GM12878 (cell line): Measurements from ENCODE around the gene LRRC40. TPM values are rescaled to one million over a fixed set of nuclear protein-coding genes. Genes with fewer than 3 reads are reported as not detected.

ENCODE experiments used
- ATAC-seq: fragments of 200-7000 bp; cut with Tn5 transposase; 3 replicates; pipeline ENCODE4 v1.9.1; 2020; ENCODE audit warnings: mild to moderate bottlenecking, moderate library complexity
- BruUV-seq: library from RNA; stranded (reverse); fragments of 400-500 nt; replicated peaks from 2 replicates; lab custom pipeline; 2021; lab: Mats Ljungman, UMichigan
- CTCF ChIA-PET: fragments of 300-600 bp; sonication (Branson Sonifier 250); formaldehyde crosslinking; extraction: SDS; loops from one replicate; lab custom pipeline; 2021; ENCODE audit warnings: inconsistent platforms; lab: Yijun Ruan, JAX
- POLR2A ChIA-PET: fragments of 350-600 bp; formaldehyde crosslinking; extraction: SDS; loops from one replicate; lab custom pipeline; 2021; ENCODE audit warnings: inconsistent platforms; lab: Charles Lee
- RAD21 ChIA-PET: fragments of 300-600 bp; sonication (Branson Sonifier 250); formaldehyde crosslinking; loops from one replicate; lab custom pipeline; 2023; ENCODE audit warnings: antibody characterized with exemption; ENCODE audit not compliant: unreplicated experiment; lab: Charles Lee
- SMC1A ChIA-PET: fragments of 300-600 bp; sonication (Branson Sonifier 250); formaldehyde crosslinking; loops from one replicate; lab custom pipeline; 2023; ENCODE audit not compliant: unreplicated experiment, uncharacterized antibody; lab: Charles Lee
- DNase-seq: peaks from one replicate; pipeline ENCODE4 v3.0.0-alpha.2; 2011; ENCODE audit warnings: low read depth, low spot score
- FAIRE-seq: peaks from 3 replicates; lab custom pipeline; 2011; peaks lifted over from hg19 to GRCh38; lab: Jason Lieb, UNC
- H2AFZ ChIP-seq: 2 replicates; pipeline ENCODE4 v1.6.0; 2011; ENCODE audit warnings: low read depth, low read length, control low read depth; ENCODE audit not compliant: control insufficient read depth
- H3K27ac ChIP-seq: 2 replicates; pipeline ENCODE4 v1.5.1; 2011; ENCODE audit warnings: control low read depth; ENCODE audit not compliant: control insufficient read depth, insufficient read depth
- H3K27me3 ChIP-seq, 2 experiments: replicated peaks in 1 of 2; 2 replicates each; pipeline versions ENCODE4 v1.6.0 to v1.6.1; 2011; ENCODE audit warnings: low read length in 1 of 2; ENCODE audit not compliant: control insufficient read depth in 2 of 2, insufficient read depth in 2 of 2
- H3K36me3 ChIP-seq, 2 experiments: 2 replicates each; pipeline ENCODE4 v1.5.1; 2011; ENCODE audit warnings: low read length in 1 of 2; ENCODE audit not compliant: control insufficient read depth in 2 of 2, insufficient read depth in 2 of 2
- H3K4me1 ChIP-seq: 2 replicates; pipeline ENCODE4 v1.6.1; 2011; ENCODE audit warnings: mild to moderate bottlenecking, low read length, moderate library complexity, mixed read lengths; ENCODE audit not compliant: control insufficient read depth, insufficient read depth
- H3K4me2 ChIP-seq: 2 replicates; pipeline ENCODE4 v1.6.0; 2011; ENCODE audit warnings: control low read depth; ENCODE audit not compliant: control insufficient read depth, insufficient read depth
- H3K4me3 ChIP-seq: fragments of 200-600 bp; sonication (generic); 2 replicates; pipeline ENCODE4 v1.5.1; 2016
- H3K79me2 ChIP-seq: 2 replicates; pipeline ENCODE4 v1.6.0; 2011; ENCODE audit warnings: low read length; ENCODE audit not compliant: control insufficient read depth, insufficient read depth
- H3K9ac ChIP-seq: 2 replicates; pipeline ENCODE4 v1.8.0; 2011; ENCODE audit warnings: low read length, control low read depth, mixed read lengths; ENCODE audit not compliant: control insufficient read depth, insufficient read depth
- H3K9me3 ChIP-seq: replicated peaks from 3 replicates; pipeline ENCODE4 v1.5.1; 2011; ENCODE audit warnings: mild to moderate bottlenecking, low read length; ENCODE audit not compliant: control insufficient read depth, insufficient read depth
- H4K20me1 ChIP-seq: 2 replicates; pipeline ENCODE4 v1.6.0; 2011; ENCODE audit not compliant: control insufficient read depth, insufficient read depth
- CHD1 ChIP-seq: IDR thresholded peaks from 2 replicates; pipeline ENCODE4 v1.6.1; 2012; ENCODE audit warnings: low read depth, low read length, improper control_type of control experiment
- NFYA ChIP-seq: IDR thresholded peaks from 2 replicates; pipeline ENCODE4 v1.6.1; 2011; ENCODE audit warnings: low read depth, mild to moderate bottlenecking, low read length, improper control_type of control experiment, borderline replicate concordance
- POLR2A ChIP-seq: IDR thresholded peaks from 2 replicates; pipeline ENCODE4 v1.6.1; 2011; ENCODE audit warnings: low read depth, mild to moderate bottlenecking, low read length
- SIN3A ChIP-seq: IDR thresholded peaks from 2 replicates; pipeline ENCODE4 v1.6.1; 2012; ENCODE audit warnings: low read depth, low read length, improper control_type of control experiment
- SRF ChIP-seq, 2 experiments: IDR thresholded peaks; 2 replicates each; pipeline ENCODE4 v1.6.1; 2011; ENCODE audit warnings: low read depth in 2 of 2, low read length in 2 of 2, mild to moderate bottlenecking in 1 of 2, moderate library complexity in 1 of 2
- TAF1 ChIP-seq: IDR thresholded peaks from 2 replicates; pipeline ENCODE4 v1.6.1; 2011; ENCODE audit warnings: mild to moderate bottlenecking, low read depth, low read length, borderline replicate concordance
- ZNF274 ChIP-seq: IDR thresholded peaks from one replicate; pipeline ENCODE4 v1.8.0; 2011; ENCODE audit not compliant: insufficient read length, insufficient read depth
- ZSCAN29 ChIP-seq: fragments of 450-650 bp; IDR thresholded peaks from 2 replicates; pipeline ENCODE4 v1.6.1; 2017; ENCODE audit warnings: mild to moderate bottlenecking, moderate library complexity
- WGBS: methylation state at CpG from one replicate; pipeline ENCODE4 v1.1.6; 2016; ENCODE audit warnings: low lambda C conversion rate; ENCODE audit not compliant: insufficient replicate concordance, insufficient coverage; ENCODE audit errors: missing lambda C conversion rate; 5-methylcytosine and 5-hydroxymethylcytosine counted together
- in situ Hi-C: fragments of 300-500 bp; cut with MboI; formaldehyde crosslinking; loops from 9 replicates; pipeline ENCODE4 v1.14.3; 2018; ENCODE audit warnings: mixed read lengths
- intact Hi-C: fragments of 100-400 bp; cut with micrococcal nuclease; formaldehyde crosslinking; loops from one replicate; pipeline ENCODE4 v1.14.2; 2022; ENCODE audit not compliant: unreplicated experiment
- polyA plus RNA-seq, 11 experiments: library from polyadenylated mRNA; depleted of rRNA in 4 of 11; unstranded in 6 of 11; stranded (reverse) in 5 of 11; fragments of >200 nt; fragmentation: Nextera tagmentation in 4 of 11; fragmentation: Illumina TruSeq in 1 of 11; extraction: Ambion mirVana in 4 of 11; extraction: Trizol in 1 of 11; gene quantifications; 1 replicate in 1 of 11; 2 replicates in 10 of 11; pipeline versions ENCODE4 v1.2.1 to v1.2.3, GENCODE V29; 2011 to 2016; ENCODE audit warnings: inconsistent platforms in 2 of 11, missing spikeins in 2 of 11, low read depth in 1 of 11
- total RNA-seq, 4 experiments: library from RNA; depleted of rRNA in 3 of 4; stranded (reverse); fragments of >200 nt in 3 of 4; fragmentation: Illumina TruSeq in 1 of 4; extraction: Trizol in 1 of 4; gene quantifications; 2 replicates each; pipeline versions ENCODE4 v1.2.1 to v1.2.3, GENCODE V29; 2013 to 2021
- TF ChIP-seq, protein P1 (sequence below): IDR thresholded peaks from 2 replicates; pipeline ENCODE4 v1.6.1; 2012; ENCODE audit warnings: low read length, inconsistent platforms
- TF ChIP-seq, protein P2 (sequence below): fragments of 450-650 bp; IDR thresholded peaks from 2 replicates; pipeline ENCODE4 v1.6.1; 2016; ENCODE audit warnings: mild to moderate bottlenecking, moderate library complexity, borderline replicate concordance
- TF ChIP-seq, protein P3 (sequence below): fragments of 450-650 bp; formaldehyde crosslinking; IDR thresholded peaks from 2 replicates; pipeline ENCODE4 v1.5.0; 2022; ENCODE audit warnings: mild to moderate bottlenecking, missing genetic modification characterization
- TF ChIP-seq, protein P4 (sequence below): fragments of 450-650 bp; formaldehyde crosslinking; IDR thresholded peaks from 2 replicates; pipeline ENCODE4 v1.4.0; 2022; ENCODE audit warnings: mild to moderate bottlenecking, moderate library complexity

LRRC40 gene
- total and polyA plus RNA-seq, 10 of the 15 experiments (the other 5 are each of a cell fraction or from before 2014, with no cell fraction given): 19.5 to 44.3 (median 30.9) TPM

DNA sequence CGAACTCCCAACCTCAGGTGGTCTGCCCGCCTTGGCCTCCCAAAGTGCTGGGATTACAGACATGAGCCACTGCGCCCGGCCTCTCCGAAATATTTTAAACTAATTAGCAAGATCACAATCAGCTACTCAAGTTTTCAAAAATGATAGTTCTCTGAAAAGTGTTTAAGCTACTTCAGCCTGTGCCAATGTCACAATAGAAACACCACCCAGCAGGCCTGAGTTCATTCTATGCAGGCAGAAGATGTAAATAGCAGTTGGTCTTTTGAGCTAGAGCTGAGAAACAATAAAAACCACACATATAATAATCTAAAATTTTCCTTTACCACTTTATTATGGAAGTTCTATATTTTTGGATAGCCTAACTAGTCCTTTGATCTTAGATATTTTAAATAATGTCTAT, 96.1 kb downstream of the LRRC40 start:
- FAIRE-seq: no peak
- RAD21 ChIA-PET: no interaction called here
- TF ChIP-seq SRF (IDR thresholded peaks at IDR 0.05; ENCODE audit: low read depth in 2 of 2, low read length in 2 of 2) (no peak), ZNF274 (no peak), NFYA (no peak), TAF1 (no peak), POLR2A (no peak), ZSCAN29 (no peak), CHD1 (no peak), SIN3A (no peak)
- TF ChIP-seq, protein P1, sequence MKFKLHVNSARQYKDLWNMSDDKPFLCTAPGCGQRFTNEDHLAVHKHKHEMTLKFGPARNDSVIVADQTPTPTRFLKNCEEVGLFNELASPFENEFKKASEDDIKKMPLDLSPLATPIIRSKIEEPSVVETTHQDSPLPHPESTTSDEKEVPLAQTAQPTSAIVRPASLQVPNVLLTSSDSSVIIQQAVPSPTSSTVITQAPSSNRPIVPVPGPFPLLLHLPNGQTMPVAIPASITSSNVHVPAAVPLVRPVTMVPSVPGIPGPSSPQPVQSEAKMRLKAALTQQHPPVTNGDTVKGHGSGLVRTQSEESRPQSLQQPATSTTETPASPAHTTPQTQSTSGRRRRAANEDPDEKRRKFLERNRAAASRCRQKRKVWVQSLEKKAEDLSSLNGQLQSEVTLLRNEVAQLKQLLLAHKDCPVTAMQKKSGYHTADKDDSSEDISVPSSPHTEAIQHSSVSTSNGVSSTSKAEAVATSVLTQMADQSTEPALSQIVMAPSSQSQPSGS: no peak
- TF ChIP-seq, protein P2, sequence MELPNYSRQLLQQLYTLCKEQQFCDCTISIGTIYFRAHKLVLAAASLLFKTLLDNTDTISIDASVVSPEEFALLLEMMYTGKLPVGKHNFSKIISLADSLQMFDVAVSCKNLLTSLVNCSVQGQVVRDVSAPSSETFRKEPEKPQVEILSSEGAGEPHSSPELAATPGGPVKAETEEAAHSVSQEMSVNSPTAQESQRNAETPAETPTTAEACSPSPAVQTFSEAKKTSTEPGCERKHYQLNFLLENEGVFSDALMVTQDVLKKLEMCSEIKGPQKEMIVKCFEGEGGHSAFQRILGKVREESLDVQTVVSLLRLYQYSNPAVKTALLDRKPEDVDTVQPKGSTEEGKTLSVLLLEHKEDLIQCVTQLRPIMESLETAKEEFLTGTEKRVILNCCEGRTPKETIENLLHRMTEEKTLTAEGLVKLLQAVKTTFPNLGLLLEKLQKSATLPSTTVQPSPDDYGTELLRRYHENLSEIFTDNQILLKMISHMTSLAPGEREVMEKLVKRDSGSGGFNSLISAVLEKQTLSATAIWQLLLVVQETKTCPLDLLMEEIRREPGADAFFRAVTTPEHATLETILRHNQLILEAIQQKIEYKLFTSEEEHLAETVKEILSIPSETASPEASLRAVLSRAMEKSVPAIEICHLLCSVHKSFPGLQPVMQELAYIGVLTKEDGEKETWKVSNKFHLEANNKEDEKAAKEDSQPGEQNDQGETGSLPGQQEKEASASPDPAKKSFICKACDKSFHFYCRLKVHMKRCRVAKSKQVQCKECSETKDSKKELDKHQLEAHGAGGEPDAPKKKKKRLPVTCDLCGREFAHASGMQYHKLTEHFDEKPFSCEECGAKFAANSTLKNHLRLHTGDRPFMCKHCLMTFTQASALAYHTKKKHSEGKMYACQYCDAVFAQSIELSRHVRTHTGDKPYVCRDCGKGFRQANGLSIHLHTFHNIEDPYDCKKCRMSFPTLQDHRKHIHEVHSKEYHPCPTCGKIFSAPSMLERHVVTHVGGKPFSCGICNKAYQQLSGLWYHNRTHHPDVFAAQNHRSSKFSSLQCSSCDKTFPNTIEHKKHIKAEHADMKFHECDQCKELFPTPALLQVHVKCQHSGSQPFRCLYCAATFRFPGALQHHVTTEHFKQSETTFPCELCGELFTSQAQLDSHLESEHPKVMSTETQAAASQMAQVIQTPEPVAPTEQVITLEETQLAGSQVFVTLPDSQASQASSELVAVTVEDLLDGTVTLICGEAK: no peak
- TF ChIP-seq, protein P3, sequence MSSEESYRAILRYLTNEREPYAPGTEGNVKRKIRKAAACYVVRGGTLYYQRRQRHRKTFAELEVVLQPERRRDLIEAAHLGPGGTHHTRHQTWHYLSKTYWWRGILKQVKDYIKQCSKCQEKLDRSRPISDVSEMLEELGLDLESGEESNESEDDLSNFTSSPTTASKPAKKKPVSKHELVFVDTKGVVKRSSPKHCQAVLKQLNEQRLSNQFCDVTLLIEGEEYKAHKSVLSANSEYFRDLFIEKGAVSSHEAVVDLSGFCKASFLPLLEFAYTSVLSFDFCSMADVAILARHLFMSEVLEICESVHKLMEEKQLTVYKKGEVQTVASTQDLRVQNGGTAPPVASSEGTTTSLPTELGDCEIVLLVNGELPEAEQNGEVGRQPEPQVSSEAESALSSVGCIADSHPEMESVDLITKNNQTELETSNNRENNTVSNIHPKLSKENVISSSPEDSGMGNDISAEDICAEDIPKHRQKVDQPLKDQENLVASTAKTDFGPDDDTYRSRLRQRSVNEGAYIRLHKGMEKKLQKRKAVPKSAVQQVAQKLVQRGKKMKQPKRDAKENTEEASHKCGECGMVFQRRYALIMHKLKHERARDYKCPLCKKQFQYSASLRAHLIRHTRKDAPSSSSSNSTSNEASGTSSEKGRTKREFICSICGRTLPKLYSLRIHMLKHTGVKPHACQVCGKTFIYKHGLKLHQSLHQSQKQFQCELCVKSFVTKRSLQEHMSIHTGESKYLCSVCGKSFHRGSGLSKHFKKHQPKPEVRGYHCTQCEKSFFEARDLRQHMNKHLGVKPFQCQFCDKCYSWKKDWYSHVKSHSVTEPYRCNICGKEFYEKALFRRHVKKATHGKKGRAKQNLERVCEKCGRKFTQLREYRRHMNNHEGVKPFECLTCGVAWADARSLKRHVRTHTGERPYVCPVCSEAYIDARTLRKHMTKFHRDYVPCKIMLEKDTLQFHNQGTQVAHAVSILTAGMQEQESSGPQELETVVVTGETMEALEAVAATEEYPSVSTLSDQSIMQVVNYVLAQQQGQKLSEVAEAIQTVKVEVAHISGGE (CRISPR knock-in tag): no peak
- TF ChIP-seq, protein P4, sequence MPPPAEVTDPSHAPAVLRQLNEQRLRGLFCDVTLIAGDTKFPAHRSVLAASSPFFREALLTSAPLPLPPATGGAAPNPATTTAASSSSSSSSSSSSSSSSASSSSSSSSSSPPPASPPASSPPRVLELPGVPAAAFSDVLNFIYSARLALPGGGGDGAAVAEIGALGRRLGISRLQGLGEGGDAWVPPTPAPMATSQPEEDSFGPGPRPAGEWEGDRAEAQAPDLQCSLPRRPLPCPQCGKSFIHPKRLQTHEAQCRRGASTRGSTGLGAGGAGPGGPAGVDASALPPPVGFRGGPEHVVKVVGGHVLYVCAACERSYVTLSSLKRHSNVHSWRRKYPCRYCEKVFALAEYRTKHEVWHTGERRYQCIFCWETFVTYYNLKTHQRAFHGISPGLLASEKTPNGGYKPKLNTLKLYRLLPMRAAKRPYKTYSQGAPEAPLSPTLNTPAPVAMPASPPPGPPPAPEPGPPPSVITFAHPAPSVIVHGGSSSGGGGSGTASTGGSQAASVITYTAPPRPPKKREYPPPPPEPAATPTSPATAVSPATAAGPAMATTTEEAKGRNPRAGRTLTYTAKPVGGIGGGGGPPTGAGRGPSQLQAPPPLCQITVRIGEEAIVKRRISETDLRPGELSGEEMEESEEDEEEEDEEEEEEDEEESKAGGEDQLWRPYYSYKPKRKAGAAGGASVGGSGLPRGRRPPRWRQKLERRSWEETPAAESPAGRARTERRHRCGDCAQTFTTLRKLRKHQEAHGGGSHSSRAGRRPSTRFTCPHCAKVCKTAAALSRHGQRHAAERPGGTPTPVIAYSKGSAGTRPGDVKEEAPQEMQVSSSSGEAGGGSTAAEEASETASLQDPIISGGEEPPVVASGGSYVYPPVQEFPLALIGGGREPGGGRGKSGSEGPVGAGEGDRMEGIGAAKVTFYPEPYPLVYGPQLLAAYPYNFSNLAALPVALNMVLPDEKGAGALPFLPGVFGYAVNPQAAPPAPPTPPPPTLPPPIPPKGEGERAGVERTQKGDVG: no peak

More for the DNA sequence above, 96.1 kb downstream of the LRRC40 start:
- DNase-seq (no peak), ATAC-seq (no peak)
- intact Hi-C loops: no loop called here
- H3K4me2 ChIP-seq: no peak overlapping the region
- no peaks in the 10 kb centered on the region for H4K20me1 ChIP-seq
- no peaks in the 10 kb centered on the region for H3K4me1 ChIP-seq
- H3K9ac ChIP-seq: no peak overlapping the region
- H3K27me3 ChIP-seq: no peaks in the 10 kb centered on the region
- ChIA-PET CTCF (interaction anchor here (1.3 kb wide), 2 partner anchors 13 to 23 kb away, joined by 3 read pairs; no protein-coding TSS in a partner anchor), SMC1A (interaction anchor here (0.6 kb wide), 1 partner anchor 934 kb away, joined by 3 read pairs; no protein-coding TSS in a partner anchor), POLR2A (no interaction called here)
- no peak overlapping the region for H3K27ac ChIP-seq
- in situ Hi-C loops: no loop called here
- H3K36me3 ChIP-seq: no peaks in the 10 kb centered on the region
- H2AFZ ChIP-seq: no peak overlapping the region
- no peaks in the 10 kb centered on the region for H3K79me2 ChIP-seq
- no peak overlapping the region for H3K4me3 ChIP-seq
- 61% methylated on average over 5 of the region's 5 CpGs for WGBS
- H3K9me3 ChIP-seq: no peaks in the 10 kb centered on the region
- BruUV-seq: no TSS peak
